Measurements from ENCODE around the gene DRG1. TPM values are rescaled to one million over a fixed set of nuclear protein-coding genes. Genes with fewer than 3 reads are reported as not detected.

The DRG1 gene
- total and polyA plus RNA-seq, 10 of the 15 experiments (the other 5 are each of a cell fraction or from before 2014, with no cell fraction given): 59.7 to 147 (median 85.8) TPM

DNA sequence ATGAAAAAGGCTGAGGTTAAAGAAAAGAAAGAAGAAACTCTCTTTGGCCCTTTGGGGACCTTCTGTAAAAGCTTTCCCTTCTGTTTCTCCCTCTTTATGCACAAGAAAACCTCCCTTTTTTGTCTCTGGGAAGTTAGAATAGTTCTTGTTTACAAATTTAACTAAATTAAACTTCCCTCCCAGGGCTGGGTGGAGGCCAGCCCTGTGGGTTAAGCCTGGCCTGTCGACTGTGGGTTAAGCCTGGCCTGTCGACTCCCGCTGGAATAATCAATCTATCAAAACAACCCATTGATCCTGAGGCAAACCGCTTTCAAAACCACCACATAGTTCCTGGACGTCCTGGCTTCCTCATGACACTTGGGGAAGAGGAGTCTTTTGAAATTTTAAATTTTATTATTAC, 1.2 kb upstream of the DRG1 start (continued):
- TF ChIP-seq, protein P1, sequence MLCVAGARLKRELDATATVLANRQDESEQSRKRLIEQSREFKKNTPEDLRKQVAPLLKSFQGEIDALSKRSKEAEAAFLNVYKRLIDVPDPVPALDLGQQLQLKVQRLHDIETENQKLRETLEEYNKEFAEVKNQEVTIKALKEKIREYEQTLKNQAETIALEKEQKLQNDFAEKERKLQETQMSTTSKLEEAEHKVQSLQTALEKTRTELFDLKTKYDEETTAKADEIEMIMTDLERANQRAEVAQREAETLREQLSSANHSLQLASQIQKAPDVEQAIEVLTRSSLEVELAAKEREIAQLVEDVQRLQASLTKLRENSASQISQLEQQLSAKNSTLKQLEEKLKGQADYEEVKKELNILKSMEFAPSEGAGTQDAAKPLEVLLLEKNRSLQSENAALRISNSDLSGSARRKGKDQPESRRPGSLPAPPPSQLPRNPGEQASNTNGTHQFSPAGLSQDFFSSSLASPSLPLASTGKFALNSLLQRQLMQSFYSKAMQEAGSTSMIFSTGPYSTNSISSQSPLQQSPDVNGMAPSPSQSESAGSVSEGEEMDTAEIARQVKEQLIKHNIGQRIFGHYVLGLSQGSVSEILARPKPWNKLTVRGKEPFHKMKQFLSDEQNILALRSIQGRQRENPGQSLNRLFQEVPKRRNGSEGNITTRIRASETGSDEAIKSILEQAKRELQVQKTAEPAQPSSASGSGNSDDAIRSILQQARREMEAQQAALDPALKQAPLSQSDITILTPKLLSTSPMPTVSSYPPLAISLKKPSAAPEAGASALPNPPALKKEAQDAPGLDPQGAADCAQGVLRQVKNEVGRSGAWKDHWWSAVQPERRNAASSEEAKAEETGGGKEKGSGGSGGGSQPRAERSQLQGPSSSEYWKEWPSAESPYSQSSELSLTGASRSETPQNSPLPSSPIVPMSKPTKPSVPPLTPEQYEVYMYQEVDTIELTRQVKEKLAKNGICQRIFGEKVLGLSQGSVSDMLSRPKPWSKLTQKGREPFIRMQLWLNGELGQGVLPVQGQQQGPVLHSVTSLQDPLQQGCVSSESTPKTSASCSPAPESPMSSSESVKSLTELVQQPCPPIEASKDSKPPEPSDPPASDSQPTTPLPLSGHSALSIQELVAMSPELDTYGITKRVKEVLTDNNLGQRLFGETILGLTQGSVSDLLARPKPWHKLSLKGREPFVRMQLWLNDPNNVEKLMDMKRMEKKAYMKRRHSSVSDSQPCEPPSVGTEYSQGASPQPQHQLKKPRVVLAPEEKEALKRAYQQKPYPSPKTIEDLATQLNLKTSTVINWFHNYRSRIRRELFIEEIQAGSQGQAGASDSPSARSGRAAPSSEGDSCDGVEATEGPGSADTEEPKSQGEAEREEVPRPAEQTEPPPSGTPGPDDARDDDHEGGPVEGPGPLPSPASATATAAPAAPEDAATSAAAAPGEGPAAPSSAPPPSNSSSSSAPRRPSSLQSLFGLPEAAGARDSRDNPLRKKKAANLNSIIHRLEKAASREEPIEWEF (IDR thresholded peaks at IDR 0.05; ENCODE audit: insufficient replicate concordance, low read depth, low read length): no peak
- TF ChIP-seq IKZF2 (IDR thresholded peaks at IDR 0.05) (no peak), NBN (IDR thresholded peaks at IDR 0.05) (no peak)
- TF ChIP-seq, protein P2, sequence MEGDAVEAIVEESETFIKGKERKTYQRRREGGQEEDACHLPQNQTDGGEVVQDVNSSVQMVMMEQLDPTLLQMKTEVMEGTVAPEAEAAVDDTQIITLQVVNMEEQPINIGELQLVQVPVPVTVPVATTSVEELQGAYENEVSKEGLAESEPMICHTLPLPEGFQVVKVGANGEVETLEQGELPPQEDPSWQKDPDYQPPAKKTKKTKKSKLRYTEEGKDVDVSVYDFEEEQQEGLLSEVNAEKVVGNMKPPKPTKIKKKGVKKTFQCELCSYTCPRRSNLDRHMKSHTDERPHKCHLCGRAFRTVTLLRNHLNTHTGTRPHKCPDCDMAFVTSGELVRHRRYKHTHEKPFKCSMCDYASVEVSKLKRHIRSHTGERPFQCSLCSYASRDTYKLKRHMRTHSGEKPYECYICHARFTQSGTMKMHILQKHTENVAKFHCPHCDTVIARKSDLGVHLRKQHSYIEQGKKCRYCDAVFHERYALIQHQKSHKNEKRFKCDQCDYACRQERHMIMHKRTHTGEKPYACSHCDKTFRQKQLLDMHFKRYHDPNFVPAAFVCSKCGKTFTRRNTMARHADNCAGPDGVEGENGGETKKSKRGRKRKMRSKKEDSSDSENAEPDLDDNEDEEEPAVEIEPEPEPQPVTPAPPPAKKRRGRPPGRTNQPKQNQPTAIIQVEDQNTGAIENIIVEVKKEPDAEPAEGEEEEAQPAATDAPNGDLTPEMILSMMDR (IDR thresholded peaks at IDR 0.05 in 2 of 3, conservative IDR thresholded peaks at IDR 0.05 in 1 of 3; ENCODE audit: control insufficient read depth in 2 of 3, extremely low read depth in 1 of 3, insufficient read depth in 1 of 3, low read depth in 3 of 3, low read length in 3 of 3): no peak

DNA sequence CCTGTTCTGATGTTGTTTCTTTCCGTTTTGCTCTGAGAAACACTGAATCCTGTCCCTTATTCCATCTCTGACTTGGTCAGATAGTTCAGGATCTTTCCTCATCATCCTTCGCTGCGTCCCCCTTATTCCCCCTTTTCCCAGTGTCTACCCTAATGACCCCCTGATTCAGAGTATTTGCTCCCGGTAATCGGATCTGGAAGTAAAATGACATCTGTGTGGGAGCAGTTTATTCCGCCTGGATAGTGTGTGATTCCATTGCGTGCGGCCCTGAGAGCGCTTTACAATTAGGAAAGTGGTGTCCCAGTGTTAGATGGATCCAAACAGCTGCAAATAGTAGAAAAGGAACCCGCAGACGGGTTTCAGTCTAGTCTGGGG, 606 bp downstream of the DRG1 start:
- ATAC-seq: no peak
- in situ Hi-C loops (cut with MboI): no loop called here
- no peaks in the 10 kb centered on the region for H3K27me3 ChIP-seq (replicated peaks in 1 of 2; ENCODE audit: control insufficient read depth in 2 of 2, insufficient read depth in 2 of 2, low read length in 1 of 2)
- H3K4me3 ChIP-seq: peak overlapping the region; percentile 95
- no peak for FAIRE-seq
- H3K27ac ChIP-seq (ENCODE audit: control insufficient read depth, insufficient read depth): peak overlapping the region; percentile 92
- WGBS (ENCODE audit: insufficient coverage, insufficient replicate concordance, low lambda C conversion rate, missing lambda C conversion rate): 14% methylated on average over 11 of the region's 11 CpGs
- intact Hi-C loops (cut with micrococcal nuclease; ENCODE audit: unreplicated experiment): no loop called here
- peak overlapping the region; percentile 99 for H3K9ac ChIP-seq (ENCODE audit: control insufficient read depth, insufficient read depth, low read length)
- SMC1A ChIA-PET (ENCODE audit: uncharacterized antibody, unreplicated experiment): no interaction called here
- CTCF ChIA-PET: interaction anchor here (0.9 to 1.7 kb wide), 3 partner anchors 9 to 55 kb away, joined by 4 read pairs; no protein-coding TSS in a partner anchor
- H4K20me1 ChIP-seq (ENCODE audit: control insufficient read depth, insufficient read depth): no peaks in the 10 kb centered on the region
- POLR2A ChIA-PET: interaction anchor here (0.5 to 2.1 kb wide), 4 partner anchors 12 to 108 kb away, joined by 3 to 7 read pairs (median 4); partner anchors contain the start of genes PATZ1 and PIK3IP1
- TF ChIP-seq EED (IDR thresholded peaks at IDR 0.05; ENCODE audit: low read depth) (peak; percentile 4; the same call in 1 of the 2 replicates), MEF2A (IDR thresholded peaks at IDR 0.05; ENCODE audit: insufficient read depth, low read depth, low read length) (no peak), EP300 (IDR thresholded peaks at IDR 0.05; ENCODE audit: borderline replicate concordance in 1 of 2, control insufficient read depth in 1 of 2, low read depth in 2 of 2, low read length in 2 of 2) (no peak), MTA3 (IDR thresholded peaks at IDR 0.05; ENCODE audit: borderline replicate concordance, low read length) (no peak)
- TF ChIP-seq, protein P3, sequence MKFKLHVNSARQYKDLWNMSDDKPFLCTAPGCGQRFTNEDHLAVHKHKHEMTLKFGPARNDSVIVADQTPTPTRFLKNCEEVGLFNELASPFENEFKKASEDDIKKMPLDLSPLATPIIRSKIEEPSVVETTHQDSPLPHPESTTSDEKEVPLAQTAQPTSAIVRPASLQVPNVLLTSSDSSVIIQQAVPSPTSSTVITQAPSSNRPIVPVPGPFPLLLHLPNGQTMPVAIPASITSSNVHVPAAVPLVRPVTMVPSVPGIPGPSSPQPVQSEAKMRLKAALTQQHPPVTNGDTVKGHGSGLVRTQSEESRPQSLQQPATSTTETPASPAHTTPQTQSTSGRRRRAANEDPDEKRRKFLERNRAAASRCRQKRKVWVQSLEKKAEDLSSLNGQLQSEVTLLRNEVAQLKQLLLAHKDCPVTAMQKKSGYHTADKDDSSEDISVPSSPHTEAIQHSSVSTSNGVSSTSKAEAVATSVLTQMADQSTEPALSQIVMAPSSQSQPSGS (IDR thresholded peaks at IDR 0.05; ENCODE audit: low read length): no peak
- DNase-seq (ENCODE audit: low read depth, low spot score): no peak
- peaks cover 0 to 15% of the 10 kb centered on the region in 2 experiments for H3K36me3 ChIP-seq (ENCODE audit: control insufficient read depth in 2 of 2, insufficient read depth in 2 of 2, low read length in 1 of 2)
- peaks cover 41% of the 10 kb centered on the region for H3K79me2 ChIP-seq (ENCODE audit: control insufficient read depth, insufficient read depth, low read length)
- peaks cover 3% of the 10 kb centered on the region; the same call in 1 of the 2 replicates for H3K4me1 ChIP-seq (ENCODE audit: control insufficient read depth, insufficient read depth, low read length)
- RAD21 ChIA-PET (ENCODE audit: unreplicated experiment): no interaction called here
- BruUV-seq (replicated peaks): no TSS peak
- H3K4me2 ChIP-seq (ENCODE audit: control insufficient read depth, insufficient read depth): peak overlapping the region; percentile 94
- no peaks in the 10 kb centered on the region for H3K9me3 ChIP-seq (replicated peaks; ENCODE audit: control insufficient read depth, insufficient read depth, low read length)
- H2AFZ ChIP-seq (ENCODE audit: control insufficient read depth, low read depth, low read length): peak overlapping the region; percentile 97
